Measurements from ENCODE around the gene ATXN7L2.

DNA sequence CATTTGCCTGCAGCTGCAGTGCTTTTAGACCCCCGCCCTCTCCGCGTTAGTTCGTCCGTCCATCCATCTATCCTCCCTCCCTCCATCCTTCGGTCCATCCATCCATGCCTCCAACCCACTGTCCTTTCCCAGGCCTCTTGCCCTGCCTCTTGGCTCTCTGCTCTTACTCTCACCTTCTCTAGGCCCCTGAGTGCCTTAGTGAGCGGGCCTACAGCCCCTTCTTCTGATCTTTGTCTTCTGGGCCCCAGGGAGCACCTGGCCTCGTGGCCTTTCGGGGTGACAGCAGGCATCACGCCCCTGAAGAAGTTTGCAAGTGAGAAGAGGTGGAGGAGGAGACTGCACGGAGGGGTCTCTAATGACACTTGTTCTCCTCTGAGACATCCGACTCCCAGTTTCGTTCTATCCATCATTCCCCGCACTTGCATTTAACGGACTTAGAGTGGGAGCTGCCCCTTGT, 842 bp downstream of the ATXN7L2 start:
- TF ChIP-seq, protein P1, sequence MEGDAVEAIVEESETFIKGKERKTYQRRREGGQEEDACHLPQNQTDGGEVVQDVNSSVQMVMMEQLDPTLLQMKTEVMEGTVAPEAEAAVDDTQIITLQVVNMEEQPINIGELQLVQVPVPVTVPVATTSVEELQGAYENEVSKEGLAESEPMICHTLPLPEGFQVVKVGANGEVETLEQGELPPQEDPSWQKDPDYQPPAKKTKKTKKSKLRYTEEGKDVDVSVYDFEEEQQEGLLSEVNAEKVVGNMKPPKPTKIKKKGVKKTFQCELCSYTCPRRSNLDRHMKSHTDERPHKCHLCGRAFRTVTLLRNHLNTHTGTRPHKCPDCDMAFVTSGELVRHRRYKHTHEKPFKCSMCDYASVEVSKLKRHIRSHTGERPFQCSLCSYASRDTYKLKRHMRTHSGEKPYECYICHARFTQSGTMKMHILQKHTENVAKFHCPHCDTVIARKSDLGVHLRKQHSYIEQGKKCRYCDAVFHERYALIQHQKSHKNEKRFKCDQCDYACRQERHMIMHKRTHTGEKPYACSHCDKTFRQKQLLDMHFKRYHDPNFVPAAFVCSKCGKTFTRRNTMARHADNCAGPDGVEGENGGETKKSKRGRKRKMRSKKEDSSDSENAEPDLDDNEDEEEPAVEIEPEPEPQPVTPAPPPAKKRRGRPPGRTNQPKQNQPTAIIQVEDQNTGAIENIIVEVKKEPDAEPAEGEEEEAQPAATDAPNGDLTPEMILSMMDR (IDR thresholded peaks at IDR 0.05), result no peak
- TF ChIP-seq POLR2A (IDR thresholded peaks at IDR 0.05) (no peak), POLR2AphosphoS5 (IDR thresholded peaks at IDR 0.05; ENCODE audit: insufficient read depth in 1 of 2, low read depth in 1 of 2) (no peak)
